ENCODE data around the gene NR1H4.
"Not testable (repeated sequence)": the region's sequence is repeated elsewhere in the genome, so short reads cannot be mapped to it uniquely, and the experiment has no call there.

NR1H4 gene

GRCh38 chr12:100473716-100474150 lies at the start of gene NR1H4:
Gene NR1H4 (plus strand): TSS chr12:100473866. CDS start chr12:100493324, 19,458 bp downstream.
- DNase-seq (ENCODE audit: low read depth), result peak; percentile 42
- TF ChIP-seq, protein P1, sequence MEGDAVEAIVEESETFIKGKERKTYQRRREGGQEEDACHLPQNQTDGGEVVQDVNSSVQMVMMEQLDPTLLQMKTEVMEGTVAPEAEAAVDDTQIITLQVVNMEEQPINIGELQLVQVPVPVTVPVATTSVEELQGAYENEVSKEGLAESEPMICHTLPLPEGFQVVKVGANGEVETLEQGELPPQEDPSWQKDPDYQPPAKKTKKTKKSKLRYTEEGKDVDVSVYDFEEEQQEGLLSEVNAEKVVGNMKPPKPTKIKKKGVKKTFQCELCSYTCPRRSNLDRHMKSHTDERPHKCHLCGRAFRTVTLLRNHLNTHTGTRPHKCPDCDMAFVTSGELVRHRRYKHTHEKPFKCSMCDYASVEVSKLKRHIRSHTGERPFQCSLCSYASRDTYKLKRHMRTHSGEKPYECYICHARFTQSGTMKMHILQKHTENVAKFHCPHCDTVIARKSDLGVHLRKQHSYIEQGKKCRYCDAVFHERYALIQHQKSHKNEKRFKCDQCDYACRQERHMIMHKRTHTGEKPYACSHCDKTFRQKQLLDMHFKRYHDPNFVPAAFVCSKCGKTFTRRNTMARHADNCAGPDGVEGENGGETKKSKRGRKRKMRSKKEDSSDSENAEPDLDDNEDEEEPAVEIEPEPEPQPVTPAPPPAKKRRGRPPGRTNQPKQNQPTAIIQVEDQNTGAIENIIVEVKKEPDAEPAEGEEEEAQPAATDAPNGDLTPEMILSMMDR (IDR thresholded peaks at IDR 0.05; ENCODE audit: low read length, missing control alignments), result no peak
- no peak within 1 kb of the TSS for H3K4me3 ChIP-seq (replicated peaks; ENCODE audit: low read depth, low read length)

GRCh38 chr12:100426145-100426544 lies 47.5 kb upstream of the NR1H4 start:
- TF ChIP-seq, protein P1 (IDR thresholded peaks at IDR 0.05; ENCODE audit: low read length, missing control alignments), result no peak
- H3K4me3 ChIP-seq (replicated peaks; ENCODE audit: low read depth, low read length), result no peak overlapping the region
- no peak for DNase-seq (ENCODE audit: low read depth)

GRCh38 chr12:100427078-100427477 lies 46.6 kb upstream of the NR1H4 start:
- peak; percentile 33 for DNase-seq (ENCODE audit: low read depth)
- no peak overlapping the region for H3K4me3 ChIP-seq (replicated peaks; ENCODE audit: low read depth, low read length)
- TF ChIP-seq, protein P1 (IDR thresholded peaks at IDR 0.05; ENCODE audit: low read length, missing control alignments), result no peak

- H3K4me3 ChIP-seq (replicated peaks; ENCODE audit: low read depth, low read length); DNase-seq (ENCODE audit: low read depth): not testable (repeated sequence)
These were observed 43.4 kb upstream of the NR1H4 start for GRCh38 chr12:100430251-100430650.

- H3K4me3 ChIP-seq (replicated peaks; ENCODE audit: low read depth, low read length), result no peak overlapping the region
- no peak for DNase-seq (ENCODE audit: low read depth)
- TF ChIP-seq, protein P1 (IDR thresholded peaks at IDR 0.05; ENCODE audit: low read length, missing control alignments), result no peak
These were observed 40.0 kb upstream of the NR1H4 start for GRCh38 chr12:100433701-100434100.

GRCh38 chr12:100434177-100434576 lies 39.5 kb upstream of the NR1H4 start:
- no peak overlapping the region for H3K4me3 ChIP-seq (replicated peaks; ENCODE audit: low read depth, low read length)
- no peak for DNase-seq (ENCODE audit: low read depth)
- TF ChIP-seq, protein P1 (IDR thresholded peaks at IDR 0.05; ENCODE audit: low read length, missing control alignments), result no peak

DNA sequence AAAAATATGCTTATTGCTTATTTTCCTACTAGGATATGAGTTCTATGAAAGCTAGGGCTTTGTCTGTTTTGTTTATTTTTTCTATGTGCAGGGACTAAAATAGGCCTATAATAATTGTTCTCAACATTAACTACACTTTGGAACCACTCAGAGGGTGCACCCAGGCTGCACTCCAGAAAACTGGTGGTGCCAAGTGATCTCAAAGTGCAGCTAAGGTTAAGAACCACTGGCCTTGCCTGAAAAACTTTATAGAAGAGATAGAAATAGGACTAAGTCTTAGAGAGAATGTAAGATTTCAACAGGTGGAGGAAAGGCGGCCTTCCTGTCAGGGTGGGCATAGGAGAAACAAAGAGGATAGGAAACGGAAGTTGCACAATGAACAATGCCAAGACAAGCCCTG lies 37.7 kb upstream of the NR1H4 start:
- no peak for DNase-seq (ENCODE audit: low read depth)
- TF ChIP-seq, protein P1 (IDR thresholded peaks at IDR 0.05; ENCODE audit: low read length, missing control alignments), result no peak
- H3K4me3 ChIP-seq (replicated peaks; ENCODE audit: low read depth, low read length), result no peak overlapping the region
